Esophagus squamous epithelium (tissue), 4 donors: ENCODE measurements around the gene CELF1.

Experiments
- CTCF ChIP-seq, 6 experiments: fragments of 450-650 bp in 4 of 6; fragments of 200-600 bp in 2 of 6; sonication (generic) in 2 of 6; IDR thresholded peaks; one replicate each; pipeline ENCODE4 v1.5.1; 2016 to 2019; ENCODE audit warnings: antibody characterized with exemption in 6 of 6, mild to moderate bottlenecking in 4 of 6, moderate library complexity in 4 of 6
- POLR2A ChIP-seq, 4 donors: fragments of 450-650 bp; IDR thresholded peaks; one replicate each; pipeline ENCODE4 v1.6.1; 2017; ENCODE audit warnings: antibody characterized with exemption in 4 of 4, mild to moderate bottlenecking in 4 of 4, moderate library complexity in 3 of 4

GRCh38 chr11:47578524-47579494 lies 25.9 kb upstream of the CELF1 start, which contains the start of the genes KBTBD4 and NDUFS3:
- TF ChIP-seq CTCF (IDR thresholded peaks at IDR 0.05) (peak in 1 of 6 experiments; percentile 27), POLR2A (IDR thresholded peaks at IDR 0.05) (peak in 3 of 4 donors; percentile 29 to 60 (median 50))
